Right ventricle myocardium superior (tissue), 1 donor: Measurements from ENCODE around the gene G6PC3. TPM values are rescaled to one million over a fixed set of nuclear protein-coding genes. Genes with fewer than 3 reads are reported as not detected.

ENCODE experiments used
- ATAC-seq: fragments of 200-7000 bp; cut with Tn5 transposase; one replicate; pipeline ENCODE4 v1.9.1; 2020; ENCODE audit warnings: mild to moderate bottlenecking; ENCODE audit not compliant: poor library complexity
- DNase-seq: peaks from one replicate; pipeline ENCODE4 v3.0.0-alpha.2; 2020
- intact Hi-C: fragments of 100-400 bp; cut with DNase I; formaldehyde crosslinking; loops from one replicate; pipeline ENCODE4 v1.11.2; 2022
- total RNA-seq: library from RNA; stranded (reverse); fragmentation: NEBNext Ultra II Directional; extraction: Animal tissue kit (Norgen Biotek cat#: 25700); gene quantifications from one replicate; pipeline ENCODE4 v1.2.1, GENCODE V29; 2021
- donor health status: DM: no; HTN: yes; CAD: no; lungs with severe emphysema.

G6PC3 gene
- total RNA-seq, 1 donor from 2014 or later, result 26.0 TPM

GRCh38 chr17:44078412-44078811 is 7.9 kb downstream of the G6PC3 start:
- intact Hi-C loops, result no loop called here
- DNase-seq, result no peak
- no peak for ATAC-seq

DNA sequence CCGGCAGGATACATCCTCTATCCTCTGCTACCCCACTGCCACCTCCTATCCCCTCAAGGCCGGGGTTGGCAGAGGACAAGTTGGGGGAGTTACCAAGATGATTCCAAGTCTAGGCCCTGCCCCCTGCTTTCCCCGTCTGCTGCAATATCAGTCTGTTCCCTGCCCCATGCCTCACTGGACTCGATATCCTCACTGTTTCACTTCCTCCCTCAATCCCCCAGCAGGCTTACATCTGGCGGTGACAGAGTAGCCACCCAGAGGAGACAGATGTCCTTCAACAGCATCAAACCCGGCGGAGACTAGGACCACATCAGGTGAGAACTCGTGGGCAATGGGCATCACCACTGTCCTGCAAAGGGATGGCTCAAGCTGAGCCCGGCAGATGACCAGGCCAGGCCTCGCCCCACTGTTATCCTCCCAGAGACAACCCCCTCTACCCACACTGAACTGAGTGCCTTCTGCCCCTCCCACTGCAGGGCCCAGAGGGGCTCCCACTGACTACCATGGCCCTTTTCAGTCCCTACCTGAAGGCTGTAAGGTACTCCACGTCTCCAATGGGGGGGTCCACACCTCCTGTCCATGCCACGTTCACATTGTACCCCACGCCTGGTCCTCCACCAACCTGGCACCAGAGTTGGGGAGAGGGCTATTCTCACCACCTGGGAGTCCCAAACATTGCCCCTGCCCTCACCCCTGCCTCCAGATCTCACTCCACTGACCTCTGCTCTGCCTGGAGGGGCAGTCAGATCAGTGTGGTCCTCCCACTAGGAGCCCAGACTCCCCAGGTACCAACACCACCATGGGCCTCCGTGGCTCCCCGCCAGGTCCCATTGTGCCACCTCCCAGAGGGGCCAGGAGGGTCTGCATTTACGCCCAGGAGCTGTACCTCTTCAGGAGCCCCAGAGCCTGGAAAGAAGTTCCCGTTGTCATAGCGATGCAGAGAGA is 9.6 kb downstream of the G6PC3 start:
- no peak for ATAC-seq
- peak; percentile 36 for DNase-seq
- intact Hi-C loops, result no loop called here

- intact Hi-C loops, result no loop called here
- ATAC-seq, result no peak
- DNase-seq, result peak; percentile 1
These were observed 11.1 kb downstream of the G6PC3 start for GRCh38 chr17:44081681-44082080.

- intact Hi-C loops, result no loop called here
- DNase-seq (peak; percentile 2), ATAC-seq (no peak)
These were observed 11.9 kb downstream of the G6PC3 start for GRCh38 chr17:44082256-44082927.

DNA sequence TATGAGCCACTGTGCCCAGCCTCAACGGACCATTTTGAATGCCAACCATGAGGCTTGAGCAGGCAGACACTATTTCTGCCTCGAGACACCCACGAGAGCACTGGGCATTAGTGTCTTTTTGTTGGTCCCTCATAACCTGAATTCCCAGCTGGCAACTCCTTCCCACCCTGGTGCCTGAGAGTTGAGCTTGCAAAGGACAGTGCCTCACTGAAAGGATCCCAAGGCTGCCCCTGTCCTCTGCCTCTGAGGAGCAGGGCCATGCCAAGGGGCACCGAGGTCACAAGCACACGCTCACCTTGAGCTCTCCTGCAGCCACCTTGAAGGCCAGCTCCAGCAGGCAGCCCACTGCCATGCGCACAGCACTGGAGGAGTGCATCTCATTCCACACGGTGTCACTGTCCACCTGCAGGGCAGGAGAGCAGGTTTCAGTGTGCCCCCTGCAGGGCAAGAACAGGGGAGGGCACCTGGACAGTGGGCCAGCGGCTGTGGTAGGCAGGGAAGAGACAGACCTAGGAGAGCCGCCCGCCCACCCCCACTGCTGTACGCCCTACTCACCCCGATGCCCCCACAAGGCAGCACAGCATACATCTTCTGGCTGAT is 12.8 kb downstream of the G6PC3 start:
- DNase-seq, result peak; percentile 37
- ATAC-seq, result peak; percentile 42
- intact Hi-C loops, result no loop called here

DNA sequence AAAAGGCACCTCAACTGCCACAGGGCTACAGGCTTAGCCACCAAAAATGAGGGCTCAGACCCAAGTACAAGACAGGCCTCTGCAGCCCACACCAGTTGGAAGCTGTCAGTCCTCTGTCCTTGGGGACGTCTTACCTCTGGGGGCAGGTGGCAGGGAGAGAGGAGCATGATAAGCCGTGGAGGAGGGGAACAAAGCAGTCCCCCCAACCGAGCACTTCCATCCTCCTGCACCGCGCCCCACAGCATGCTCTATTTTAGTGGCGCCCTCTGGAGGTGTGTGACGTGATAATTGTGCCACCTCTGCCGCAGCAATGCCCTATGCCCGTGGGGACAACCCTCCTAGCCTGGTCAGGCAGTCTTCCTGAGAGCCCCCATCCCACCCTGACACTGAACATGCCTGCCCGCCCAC is 13.6 kb downstream of the G6PC3 start:
- ATAC-seq, result no peak
- peak; percentile 29 for DNase-seq
- intact Hi-C loops, result no loop called here

DNA sequence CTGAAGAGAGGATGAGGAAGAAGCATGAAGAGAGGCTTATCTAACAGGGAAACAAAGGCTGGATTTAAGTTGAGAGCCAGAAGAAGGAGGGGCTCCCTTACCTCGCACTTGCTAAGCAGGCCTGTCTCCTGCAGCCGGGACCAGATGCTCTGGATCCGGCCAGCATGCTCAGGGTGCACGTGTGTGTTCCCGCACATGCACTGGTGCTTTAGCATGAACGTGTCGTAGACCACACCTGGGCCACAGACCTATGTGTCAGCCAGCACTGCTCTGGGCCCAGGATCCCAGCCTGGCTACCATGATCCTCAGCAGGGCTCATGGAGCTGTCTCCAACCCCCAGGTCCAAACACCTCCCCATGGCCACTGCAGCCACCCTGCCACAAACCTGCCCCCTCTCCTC is 14.4 kb downstream of the G6PC3 start:
- DNase-seq, result peak; percentile 9
- intact Hi-C loops, result no loop called here
- no peak for ATAC-seq

DNA sequence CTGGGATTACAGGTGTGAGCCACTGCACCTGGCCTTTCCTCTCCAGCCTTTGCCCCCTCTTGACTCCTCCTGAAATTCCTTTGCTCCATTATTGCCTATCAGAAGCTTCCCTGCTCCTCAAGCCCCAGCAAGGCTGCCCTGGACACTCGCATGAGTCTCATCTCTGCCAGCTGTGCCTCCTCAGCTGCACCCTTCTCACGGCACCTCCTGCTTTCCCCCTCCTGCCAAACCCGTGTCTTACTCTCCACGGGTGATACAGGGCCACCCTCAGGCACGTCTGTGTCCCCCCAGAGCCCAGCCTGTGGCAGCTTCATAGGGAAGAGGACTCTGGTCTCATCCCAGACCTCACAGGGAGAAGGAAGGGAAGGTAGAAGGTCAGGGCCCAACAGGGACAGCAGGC is 15.4 kb downstream of the G6PC3 start:
- no peak for ATAC-seq
- no peak for DNase-seq
- intact Hi-C loops, result no loop called here

DNA sequence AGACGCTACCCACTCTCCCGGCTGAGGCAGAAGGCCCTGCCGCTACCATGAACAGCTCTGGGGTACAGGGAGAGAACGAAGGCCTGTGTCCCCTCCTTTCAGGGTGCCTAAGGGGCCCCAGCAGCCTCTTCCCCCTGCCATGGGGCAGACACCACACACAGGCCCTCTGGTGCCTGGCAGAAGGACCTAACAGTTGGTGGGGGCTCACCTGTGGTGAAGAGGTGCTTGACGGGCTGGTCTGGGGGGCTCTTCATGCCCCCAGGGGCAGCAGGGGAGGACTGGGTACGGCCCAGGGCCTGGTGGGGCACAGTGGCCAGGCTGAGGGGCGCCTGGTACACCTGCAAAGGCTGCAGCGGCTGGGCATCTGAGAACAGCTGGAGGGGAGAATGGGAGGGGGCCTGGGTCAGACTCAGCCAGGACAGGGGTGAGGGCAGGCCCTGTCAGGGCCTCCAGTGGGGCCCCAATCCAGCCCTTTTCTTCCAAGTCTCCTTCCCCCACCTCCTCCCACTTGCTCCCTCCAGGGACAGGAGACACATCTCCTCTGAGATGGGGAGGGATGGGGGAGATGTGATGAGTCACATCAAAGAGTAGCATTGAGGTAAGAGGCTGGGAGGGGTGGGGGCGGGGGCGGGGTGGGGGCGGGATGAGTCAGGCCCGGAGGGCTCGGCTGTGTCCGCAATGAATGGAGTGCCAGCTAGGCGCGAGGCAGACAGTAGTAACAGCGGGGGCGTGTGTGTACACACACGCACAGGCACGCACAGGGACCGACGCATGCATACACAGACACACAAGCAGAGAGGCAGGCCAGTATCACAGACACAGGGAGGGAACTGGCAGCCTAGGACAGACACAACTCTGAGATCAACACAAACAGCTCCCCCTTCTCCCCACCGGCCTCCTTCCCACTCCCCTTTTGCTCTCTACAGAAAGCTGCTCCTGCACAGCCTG is 16.1 kb downstream of the G6PC3 start:
- DNase-seq (no peak), ATAC-seq (no peak)
- intact Hi-C loops, result no loop called here

DNA sequence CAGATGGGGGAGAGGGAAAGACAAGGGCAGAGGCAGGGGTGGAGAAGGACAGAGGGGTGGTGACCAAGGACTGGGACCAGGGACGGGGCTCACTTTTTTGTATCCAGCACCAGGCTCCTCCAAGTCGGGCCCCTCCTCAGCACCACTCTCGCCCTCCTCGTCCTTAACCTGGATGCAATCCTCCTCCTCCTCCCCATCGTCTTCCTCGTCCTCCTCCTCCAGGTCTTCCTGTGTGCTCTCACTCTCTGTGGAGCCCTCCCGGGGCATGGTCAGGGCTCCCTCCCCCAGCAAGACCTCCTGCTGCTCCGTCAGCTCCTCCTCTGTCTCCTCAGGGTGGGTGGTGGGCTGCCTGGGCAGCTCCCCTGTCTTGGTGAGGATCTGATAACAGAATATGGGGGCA is 16.8 kb downstream of the G6PC3 start:
- intact Hi-C loops, result no loop called here
- ATAC-seq (no peak), DNase-seq (no peak)

- DNase-seq (no peak), ATAC-seq (no peak)
- intact Hi-C loops, result no loop called here
These were observed 17.7 kb downstream of the G6PC3 start for GRCh38 chr17:44088254-44088653.

DNA sequence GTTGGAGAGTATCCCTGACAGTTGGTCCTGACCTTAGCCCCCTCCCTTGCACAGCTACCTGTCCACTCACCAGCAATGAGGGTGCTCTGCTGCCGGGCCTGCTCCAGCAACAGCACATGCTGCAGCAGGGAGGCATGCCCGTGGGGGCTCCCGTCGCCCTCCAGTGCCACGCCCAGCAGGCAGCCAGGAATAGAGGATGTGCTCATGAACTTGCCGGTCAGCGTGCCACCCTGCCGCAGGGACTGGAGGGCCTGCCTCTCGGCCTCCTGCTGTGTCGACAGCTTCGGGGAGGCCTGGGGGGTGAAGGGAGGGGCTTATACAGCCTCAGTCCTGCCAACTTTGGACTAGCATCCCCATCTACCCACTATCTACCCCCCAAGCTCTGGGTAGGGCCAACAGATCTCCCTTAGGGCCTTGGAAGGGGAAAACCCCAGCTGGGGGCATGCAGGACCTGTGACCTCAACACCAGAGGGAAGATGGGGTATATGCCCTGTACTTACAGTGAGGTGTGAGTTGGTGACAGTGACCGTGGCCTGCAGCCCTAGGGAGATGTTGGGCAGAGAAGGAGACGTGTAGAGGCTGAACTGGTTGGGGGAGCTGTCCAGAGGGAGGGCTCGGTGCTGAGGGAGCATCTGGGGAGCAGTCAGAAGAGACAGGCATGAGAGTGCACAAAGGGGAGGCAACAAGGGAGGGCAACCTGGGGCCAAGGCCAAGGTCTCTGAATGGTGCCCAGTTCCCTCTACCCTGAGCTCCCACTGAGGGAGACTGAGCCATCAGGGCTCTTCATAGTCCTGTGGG is 20.9 kb downstream of the G6PC3 start:
- DNase-seq, result no peak
- intact Hi-C loops, result no loop called here
- no peak for ATAC-seq

DNA sequence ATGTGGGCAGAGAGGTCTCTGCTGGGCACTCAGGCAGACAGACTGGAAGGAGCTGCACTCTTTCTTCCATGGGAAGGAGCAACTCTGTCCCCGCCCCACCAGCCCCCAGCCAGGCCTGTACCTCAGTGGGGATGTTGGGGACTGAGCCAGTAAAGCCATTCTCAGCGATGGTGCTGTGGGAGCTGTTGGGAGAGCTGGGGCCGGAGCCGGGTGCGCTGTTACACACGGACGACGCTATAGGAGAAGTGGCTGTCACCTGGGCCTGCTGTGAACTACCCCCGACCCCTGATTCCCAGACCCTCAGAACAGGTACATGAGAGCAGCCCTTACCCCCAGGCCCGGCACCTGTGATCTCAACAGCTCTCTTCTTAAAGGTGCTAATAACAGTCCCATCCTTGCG is 21.5 kb downstream of the G6PC3 start:
- DNase-seq (no peak), ATAC-seq (no peak)
- intact Hi-C loops, result no loop called here

DNA sequence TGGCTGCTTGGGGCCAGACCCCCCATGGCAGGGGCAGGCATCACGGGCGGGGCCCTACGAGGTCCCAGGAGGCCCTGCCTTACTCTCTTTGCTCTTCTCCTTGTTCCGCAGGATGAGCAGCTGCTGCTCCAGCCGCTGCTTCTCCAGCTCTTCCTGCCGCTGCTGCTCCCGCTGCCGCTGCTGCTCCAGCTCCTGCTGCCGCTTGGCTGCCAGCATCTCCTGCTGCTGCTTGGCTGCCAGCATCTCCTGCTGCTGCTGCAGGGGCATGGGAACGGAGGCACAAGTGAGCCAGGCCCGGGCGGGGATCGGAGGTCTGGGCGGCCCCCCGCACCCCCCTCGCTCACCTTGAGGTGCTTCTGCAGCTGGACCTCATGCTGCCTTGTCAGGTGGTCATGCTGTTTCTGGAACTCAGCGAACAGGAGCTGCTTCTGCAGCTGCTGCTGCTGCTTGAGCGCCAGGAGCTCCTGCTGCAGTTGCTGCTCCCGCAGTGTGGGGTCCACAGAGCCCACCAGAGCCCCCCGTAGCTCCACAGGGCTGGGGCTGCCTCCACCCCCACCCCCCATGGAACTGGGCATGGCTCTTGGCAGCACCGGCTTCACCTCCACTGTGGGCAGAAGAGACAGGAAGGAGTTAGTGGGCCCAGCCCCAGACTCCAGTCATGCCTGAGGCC is 22.8 kb downstream of the G6PC3 start:
- ATAC-seq, result no peak
- no peak for DNase-seq
- intact Hi-C loops, result no loop called here

DNA sequence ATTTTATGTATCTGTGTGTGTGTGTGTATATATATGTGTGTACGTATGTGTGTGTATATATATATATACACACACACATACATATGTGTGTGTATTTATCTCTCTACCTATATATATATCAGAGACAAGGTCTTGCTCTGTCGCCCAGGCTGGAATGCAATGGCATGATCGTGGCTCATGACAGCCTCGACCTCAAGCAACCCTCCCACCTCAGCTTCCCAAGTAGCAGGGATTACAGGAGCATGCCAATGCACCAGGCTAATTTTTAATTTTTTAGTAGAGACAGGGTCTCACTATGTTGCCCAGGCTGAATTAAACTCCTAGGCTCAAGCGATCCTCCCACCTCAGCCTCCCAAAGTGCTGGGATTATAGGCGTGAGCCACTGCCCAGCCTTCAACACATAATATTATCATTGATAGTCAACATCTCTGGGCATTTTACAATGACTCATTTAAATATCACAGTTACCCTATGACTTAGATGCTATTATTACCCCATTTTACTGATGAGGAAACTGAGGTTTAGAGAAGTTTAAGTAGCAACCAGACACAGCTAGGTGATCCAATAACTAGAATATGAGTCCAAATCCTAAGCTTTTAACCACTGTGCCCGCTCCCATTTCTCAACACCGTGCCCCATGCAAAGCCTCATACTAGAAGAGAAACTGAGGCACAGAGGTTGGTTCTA is 24.3 kb downstream of the G6PC3 start:
- DNase-seq, result no peak
- no peak for ATAC-seq
- intact Hi-C loops, result no loop called here

GRCh38 chr17:44095388-44095646 is 24.8 kb downstream of the G6PC3 start:
- DNase-seq, result no peak
- no peak for ATAC-seq
- intact Hi-C loops, result no loop called here
